PC-3 (cell line): ENCODE data around the gene OPRM1. TPM values are rescaled to one million over a fixed set of nuclear protein-coding genes. Genes with fewer than 3 reads are reported as not detected.

Source experiments
- ATAC-seq: fragments of 200-7000 bp; cut with Tn5 transposase; 2 replicates; pipeline ENCODE4 v1.9.1; 2020; ENCODE audit warnings: mild to moderate bottlenecking, moderate library complexity
- BruUV-seq: library from RNA; stranded (reverse); fragments of 400-500 nt; replicated peaks from 2 replicates; lab custom pipeline; 2021; lab: Mats Ljungman, UMichigan
- CTCF ChIA-PET: fragments of 300-600 bp; sonication (Branson Sonifier 250); formaldehyde crosslinking; loops from one replicate; lab custom pipeline; 2022; ENCODE audit warnings: antibody characterized with exemption; lab: Charles Lee
- POLR2A ChIA-PET: fragments of 300-600 bp; sonication (Branson Sonifier 250); formaldehyde crosslinking; loops from one replicate; lab custom pipeline; 2022; ENCODE audit warnings: antibody characterized with exemption; ENCODE audit not compliant: unreplicated experiment; lab: Charles Lee
- DNase-seq: peaks from one replicate; pipeline ENCODE4 v3.0.0-alpha.2; 2015
- H2AFZ ChIP-seq: fragments of 300-600 bp; sonication (generic); 2 replicates; pipeline ENCODE4 v1.6.0; 2016; ENCODE audit warnings: antibody characterized with exemption, low read length
- H3F3A ChIP-seq: fragments of 300-600 bp; sonication (generic); one replicate; pipeline ENCODE4 v1.6.0; 2017; ENCODE audit warnings: antibody characterized with exemption, low read length, control low read depth, mild to moderate bottlenecking; ENCODE audit not compliant: unreplicated experiment
- H3K27ac ChIP-seq: fragments of 300-600 bp; sonication (generic); 2 replicates; pipeline ENCODE4 v1.5.1; 2016; ENCODE audit warnings: mild to moderate bottlenecking, low read length
- H3K27me3 ChIP-seq: fragments of 300-600 bp; sonication (generic); 2 replicates; pipeline ENCODE4 v1.6.1; 2016; ENCODE audit warnings: low read length, mixed read lengths
- H3K36me3 ChIP-seq: fragments of 300-600 bp; sonication (generic); 2 replicates; pipeline ENCODE4 v1.6.1; 2016; ENCODE audit warnings: low read depth, mixed run types, low read length, mixed read lengths
- H3K4me1 ChIP-seq: fragments of 300-600 bp; sonication (generic); 2 replicates; pipeline ENCODE4 v1.5.1; 2016; ENCODE audit warnings: low read length; ENCODE audit not compliant: insufficient read depth
- H3K4me2 ChIP-seq: fragments of 300-600 bp; sonication (generic); 2 replicates; pipeline ENCODE4 v1.6.0; 2016; ENCODE audit warnings: low read length
- H3K4me3 ChIP-seq: fragments of 300-600 bp; sonication (generic); 2 replicates; pipeline ENCODE4 v1.5.1; 2016; ENCODE audit warnings: mild to moderate bottlenecking, low read length, mixed read lengths
- H3K79me2 ChIP-seq: fragments of 300-600 bp; sonication (generic); 2 replicates; pipeline ENCODE4 v1.6.1; 2017; ENCODE audit warnings: low read length, mixed read lengths
- H3K9ac ChIP-seq: fragments of 300-600 bp; sonication (generic); 2 replicates; pipeline ENCODE4 v1.6.0; 2016; ENCODE audit warnings: mild to moderate bottlenecking, low read length
- H3K9me2 ChIP-seq: fragments of 300-600 bp; sonication (generic); replicated peaks from 2 replicates; pipeline ENCODE4 v1.6.1; 2016; ENCODE audit warnings: mixed run types, low read length, mixed read lengths
- H3K9me3 ChIP-seq: fragments of 300-600 bp; sonication (generic); 2 replicates; pipeline ENCODE4 v1.6.1; 2016; ENCODE audit warnings: low read length, mixed read lengths
- H4K20me1 ChIP-seq: fragments of 300-600 bp; sonication (generic); 2 replicates; pipeline ENCODE4 v1.6.1; 2016; ENCODE audit warnings: low read length, mixed read lengths
- EZH2 ChIP-seq: fragments of 300-600 bp; sonication (generic); IDR thresholded peaks from one replicate; pipeline ENCODE4 v1.6.1; 2017; ENCODE audit warnings: antibody characterized with exemption, mild to moderate bottlenecking, low read length; ENCODE audit not compliant: unreplicated experiment
- EZH2phosphoT487 ChIP-seq: fragments of 300-600 bp; sonication (generic); IDR thresholded peaks from 2 replicates; pipeline ENCODE4 v1.6.1; 2018; ENCODE audit warnings: mild to moderate bottlenecking, antibody characterized with exemption, low read length, borderline replicate concordance
- intact Hi-C: fragments of 100-400 bp; cut with micrococcal nuclease; formaldehyde crosslinking; loops from 2 replicates; pipeline ENCODE4 v1.9.0; 2023
- total RNA-seq: library from RNA; depleted of rRNA; stranded (reverse); fragments of >200 nt; gene quantifications from 2 replicates; pipeline ENCODE4 v1.2.3, GENCODE V29; 2014
- TF ChIP-seq, protein P1 (sequence below): fragments of 300-600 bp; sonication (generic); conservative IDR thresholded peaks from 2 replicates; pipeline ENCODE4 v1.5.1; 2017; ENCODE audit warnings: antibody characterized with exemption, low read depth, mild to moderate bottlenecking, low read length

Gene OPRM1
- total RNA-seq, 1 experiment from 2014 or later, result not detected

GRCh38 chr6:154257067-154257466, 218.0 kb downstream of the OPRM1 start:
- Histone ChIP-seq H3K4me2 (no peak overlapping the region), H3F3A (no peaks in the 10 kb centered on the region), H3K4me1 (0 out of 2 replicates have a peak, but pooled peaks cover 5% of the 10 kb centered on the region), H3K27ac (no peak overlapping the region), H3K4me3 (no peak overlapping the region), H3K36me3 (no peaks in the 10 kb centered on the region), H3K9me2 (no peaks in the 10 kb centered on the region), H3K9ac (no peak overlapping the region), H2AFZ (no peak overlapping the region), H3K79me2 (no peaks in the 10 kb centered on the region), H4K20me1 (no peaks in the 10 kb centered on the region), H3K27me3 (no peaks in the 10 kb centered on the region), H3K9me3 (no peaks in the 10 kb centered on the region)
- no TSS peak for BruUV-seq
- DNase-seq (no peak), ATAC-seq (no peak)
- TF ChIP-seq EZH2phosphoT487 (no peak), EZH2 (no peak)
- TF ChIP-seq, protein P1, sequence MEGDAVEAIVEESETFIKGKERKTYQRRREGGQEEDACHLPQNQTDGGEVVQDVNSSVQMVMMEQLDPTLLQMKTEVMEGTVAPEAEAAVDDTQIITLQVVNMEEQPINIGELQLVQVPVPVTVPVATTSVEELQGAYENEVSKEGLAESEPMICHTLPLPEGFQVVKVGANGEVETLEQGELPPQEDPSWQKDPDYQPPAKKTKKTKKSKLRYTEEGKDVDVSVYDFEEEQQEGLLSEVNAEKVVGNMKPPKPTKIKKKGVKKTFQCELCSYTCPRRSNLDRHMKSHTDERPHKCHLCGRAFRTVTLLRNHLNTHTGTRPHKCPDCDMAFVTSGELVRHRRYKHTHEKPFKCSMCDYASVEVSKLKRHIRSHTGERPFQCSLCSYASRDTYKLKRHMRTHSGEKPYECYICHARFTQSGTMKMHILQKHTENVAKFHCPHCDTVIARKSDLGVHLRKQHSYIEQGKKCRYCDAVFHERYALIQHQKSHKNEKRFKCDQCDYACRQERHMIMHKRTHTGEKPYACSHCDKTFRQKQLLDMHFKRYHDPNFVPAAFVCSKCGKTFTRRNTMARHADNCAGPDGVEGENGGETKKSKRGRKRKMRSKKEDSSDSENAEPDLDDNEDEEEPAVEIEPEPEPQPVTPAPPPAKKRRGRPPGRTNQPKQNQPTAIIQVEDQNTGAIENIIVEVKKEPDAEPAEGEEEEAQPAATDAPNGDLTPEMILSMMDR, result no peak
- CTCF ChIA-PET, result no interaction called here
- POLR2A ChIA-PET, result no interaction called here
- intact Hi-C loops, result no loop called here

GRCh38 chr6:154258064-154258757, 219.2 kb downstream of the OPRM1 start:
- TF ChIP-seq EZH2, result no peak
- TF ChIP-seq EZH2phosphoT487, result no peak
- TF ChIP-seq, protein P1, result no peak
- BruUV-seq, result no TSS peak
- no peak overlapping the region for H2AFZ ChIP-seq
- 0 out of 2 replicates have a peak, but pooled peaks cover 5% of the 10 kb centered on the region for H3K4me1 ChIP-seq
- no peaks in the 10 kb centered on the region for H3K9me3 ChIP-seq
- H3K27ac ChIP-seq, result no peak overlapping the region
- H3K9me2 ChIP-seq, result no peaks in the 10 kb centered on the region
- H3K79me2 ChIP-seq, result no peaks in the 10 kb centered on the region
- no peaks in the 10 kb centered on the region for H3K36me3 ChIP-seq
- CTCF ChIA-PET, result no interaction called here
- H3K4me3 ChIP-seq, result no peak overlapping the region
- H3K27me3 ChIP-seq, result no peaks in the 10 kb centered on the region
- ATAC-seq (no peak), DNase-seq (no peak)
- POLR2A ChIA-PET, result no interaction called here
- H3K9ac ChIP-seq, result no peak overlapping the region
- H3K4me2 ChIP-seq, result no peak overlapping the region
- intact Hi-C loops, result no loop called here
- H3F3A ChIP-seq, result no peaks in the 10 kb centered on the region
- no peaks in the 10 kb centered on the region for H4K20me1 ChIP-seq

- Histone ChIP-seq H3K9ac (no peak overlapping the region), H3K79me2 (no peaks in the 10 kb centered on the region), H3K4me3 (no peak overlapping the region), H3K36me3 (no peaks in the 10 kb centered on the region), H3K9me3 (no peaks in the 10 kb centered on the region), H4K20me1 (no peaks in the 10 kb centered on the region), H3K27ac (no peak overlapping the region), H2AFZ (no peak overlapping the region), H3K4me1 (0 out of 2 replicates have a peak, but pooled peaks cover 5% of the 10 kb centered on the region), H3K9me2 (no peaks in the 10 kb centered on the region), H3K4me2 (no peak overlapping the region), H3F3A (no peaks in the 10 kb centered on the region), H3K27me3 (no peaks in the 10 kb centered on the region)
- ATAC-seq, result no peak
- POLR2A ChIA-PET, result no interaction called here
- CTCF ChIA-PET, result no interaction called here
- BruUV-seq, result no TSS peak
- intact Hi-C loops, result no loop called here
- TF ChIP-seq, protein P1, result no peak
- no peak for TF ChIP-seq EZH2
- TF ChIP-seq EZH2phosphoT487, result no peak
- DNase-seq, result no peak
Measured at GRCh38 chr6:154261688-154262397, 222.8 kb downstream of the OPRM1 start.
